ENCODE results near the gene GCSAM.

The GCSAM gene

DNA sequence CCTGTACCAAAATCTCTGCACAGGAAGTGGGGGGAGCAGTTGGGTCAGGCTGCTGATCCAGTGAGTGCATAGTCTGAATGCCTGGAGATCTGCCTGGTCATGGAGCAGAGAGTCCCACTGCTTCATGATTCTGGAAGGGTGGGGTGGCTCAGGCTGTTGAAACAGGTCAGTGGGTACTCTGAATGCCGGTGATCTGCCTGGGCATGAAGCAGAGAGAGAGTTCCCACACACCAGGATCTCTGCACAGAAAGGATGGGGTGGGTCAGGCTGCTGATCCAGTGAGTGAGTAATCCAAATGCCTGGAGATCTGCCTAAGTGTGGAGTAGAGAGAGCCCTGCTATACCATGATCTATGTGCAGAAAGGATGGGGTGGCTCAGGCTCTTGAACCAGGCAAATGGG, 16.1 kb upstream of the GCSAM start:
- TF ChIP-seq, protein P1, sequence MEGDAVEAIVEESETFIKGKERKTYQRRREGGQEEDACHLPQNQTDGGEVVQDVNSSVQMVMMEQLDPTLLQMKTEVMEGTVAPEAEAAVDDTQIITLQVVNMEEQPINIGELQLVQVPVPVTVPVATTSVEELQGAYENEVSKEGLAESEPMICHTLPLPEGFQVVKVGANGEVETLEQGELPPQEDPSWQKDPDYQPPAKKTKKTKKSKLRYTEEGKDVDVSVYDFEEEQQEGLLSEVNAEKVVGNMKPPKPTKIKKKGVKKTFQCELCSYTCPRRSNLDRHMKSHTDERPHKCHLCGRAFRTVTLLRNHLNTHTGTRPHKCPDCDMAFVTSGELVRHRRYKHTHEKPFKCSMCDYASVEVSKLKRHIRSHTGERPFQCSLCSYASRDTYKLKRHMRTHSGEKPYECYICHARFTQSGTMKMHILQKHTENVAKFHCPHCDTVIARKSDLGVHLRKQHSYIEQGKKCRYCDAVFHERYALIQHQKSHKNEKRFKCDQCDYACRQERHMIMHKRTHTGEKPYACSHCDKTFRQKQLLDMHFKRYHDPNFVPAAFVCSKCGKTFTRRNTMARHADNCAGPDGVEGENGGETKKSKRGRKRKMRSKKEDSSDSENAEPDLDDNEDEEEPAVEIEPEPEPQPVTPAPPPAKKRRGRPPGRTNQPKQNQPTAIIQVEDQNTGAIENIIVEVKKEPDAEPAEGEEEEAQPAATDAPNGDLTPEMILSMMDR (IDR thresholded peaks at IDR 0.05; ENCODE audit: insufficient read depth, low read length, missing control alignments) = no peak
- CTCF ChIA-PET = interaction anchor here (1.4 kb wide), 1 partner anchor 10 kb away, joined by 7 read pairs; no protein-coding TSS in a partner anchor
- DNase-seq (ENCODE audit: low read depth, low spot score) = no peak
- POLR2A ChIA-PET = no interaction called here
- no peak overlapping the region for H3K4me3 ChIP-seq (ENCODE audit: low read depth, low read length)

DNA sequence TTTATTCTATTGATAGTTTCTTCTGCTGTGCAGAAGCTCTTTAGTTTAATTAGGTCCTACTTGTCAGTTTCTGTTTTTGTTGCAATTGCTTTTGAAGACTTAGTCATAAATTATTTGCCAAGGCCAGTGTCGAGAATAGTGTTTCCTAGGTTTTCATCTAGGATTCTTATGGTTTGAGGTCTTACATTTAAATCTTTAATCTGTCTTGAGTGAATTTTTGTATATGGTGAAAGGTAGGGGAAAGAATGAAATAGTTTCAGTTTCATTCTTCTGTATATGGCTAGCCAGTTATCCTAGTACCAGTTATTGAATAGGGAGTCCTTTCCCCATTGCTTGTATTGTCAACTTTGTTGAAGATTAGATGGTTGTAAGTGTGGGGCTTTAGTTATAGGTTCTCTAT, 10.6 kb upstream of the GCSAM start:
- CTCF ChIA-PET = no interaction called here
- TF ChIP-seq, protein P1 (IDR thresholded peaks at IDR 0.05; ENCODE audit: insufficient read depth, low read length, missing control alignments) = no peak
- H3K4me3 ChIP-seq (ENCODE audit: low read depth, low read length) = no peak overlapping the region
- POLR2A ChIA-PET = no interaction called here
- DNase-seq (ENCODE audit: low read depth, low spot score) = no peak

DNA sequence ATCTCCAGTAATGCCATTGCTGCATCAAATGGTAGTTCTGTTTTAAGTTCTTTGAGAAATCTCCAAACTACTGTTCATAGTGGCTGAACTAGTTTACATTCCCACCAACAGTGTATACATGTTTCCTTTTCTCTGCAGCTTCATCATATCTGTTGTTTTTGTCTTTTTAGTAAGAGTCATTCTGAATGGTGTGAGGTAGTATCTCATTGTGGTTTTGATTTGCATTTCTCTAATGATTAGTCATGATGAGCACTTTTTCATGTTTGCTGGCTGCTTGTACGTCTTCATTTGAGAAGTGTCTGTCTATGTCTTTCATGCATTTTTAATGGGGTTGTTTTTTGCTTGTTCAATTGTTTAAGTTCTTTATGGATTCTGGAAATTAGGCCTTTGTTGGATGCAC, 10.2 kb upstream of the GCSAM start:
- no peak for DNase-seq (ENCODE audit: low read depth, low spot score)
- TF ChIP-seq, protein P1 (IDR thresholded peaks at IDR 0.05; ENCODE audit: insufficient read depth, low read length, missing control alignments) = no peak
- CTCF ChIA-PET = no interaction called here
- POLR2A ChIA-PET = no interaction called here
- no peak overlapping the region for H3K4me3 ChIP-seq (ENCODE audit: low read depth, low read length)

DNA sequence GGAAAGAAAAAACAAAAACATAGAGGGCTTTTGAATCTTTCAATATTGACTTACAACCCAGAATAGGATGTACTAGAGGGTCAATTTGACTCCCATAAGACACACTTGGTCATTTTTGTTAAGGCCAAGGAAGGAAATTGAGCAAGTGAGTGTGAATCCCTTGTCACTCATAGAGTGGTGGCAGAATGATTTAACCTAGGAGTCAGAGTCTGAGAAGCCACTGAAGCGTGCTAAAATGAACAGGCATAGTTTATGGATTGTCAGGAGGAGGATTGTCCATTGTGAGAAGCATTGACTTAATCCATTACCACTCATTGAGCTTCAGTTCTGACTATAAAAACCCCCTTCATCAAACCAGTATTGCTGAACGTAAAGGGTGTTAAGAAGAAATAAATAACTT, 8.2 kb upstream of the GCSAM start:
- no peak overlapping the region for H3K4me3 ChIP-seq (ENCODE audit: low read depth, low read length)
- POLR2A ChIA-PET = no interaction called here

DNA sequence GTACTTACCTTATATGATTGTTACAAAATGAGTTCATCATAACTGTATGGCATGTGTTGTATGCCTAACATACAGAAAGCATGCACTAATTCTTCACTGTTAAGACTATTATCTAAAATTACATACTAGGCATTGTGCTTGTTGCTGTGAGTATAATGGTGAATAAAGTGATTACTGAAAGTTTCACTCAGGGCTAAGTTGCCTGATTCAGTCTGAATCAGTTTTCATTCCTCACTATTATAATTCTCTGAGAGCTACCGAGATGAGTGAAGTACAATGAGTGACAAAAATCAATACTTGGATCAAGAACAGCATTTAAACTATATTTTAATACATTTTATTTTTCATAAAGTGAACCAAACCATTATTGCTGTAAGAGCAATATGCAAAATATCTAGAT, 7.5 kb upstream of the GCSAM start:
- H3K4me3 ChIP-seq (ENCODE audit: low read depth, low read length) = no peak overlapping the region
- DNase-seq (ENCODE audit: low read depth, low spot score) = no peak
- CTCF ChIA-PET = no interaction called here
- POLR2A ChIA-PET = no interaction called here
- TF ChIP-seq, protein P1 (IDR thresholded peaks at IDR 0.05; ENCODE audit: insufficient read depth, low read length, missing control alignments) = no peak

More for the DNA sequence above, 8.2 kb upstream of the GCSAM start:
- no peak for DNase-seq (ENCODE audit: low read depth, low spot score)
- CTCF ChIA-PET = no interaction called here
- TF ChIP-seq, protein P1 (IDR thresholded peaks at IDR 0.05; ENCODE audit: insufficient read depth, low read length, missing control alignments) = no peak

DNA sequence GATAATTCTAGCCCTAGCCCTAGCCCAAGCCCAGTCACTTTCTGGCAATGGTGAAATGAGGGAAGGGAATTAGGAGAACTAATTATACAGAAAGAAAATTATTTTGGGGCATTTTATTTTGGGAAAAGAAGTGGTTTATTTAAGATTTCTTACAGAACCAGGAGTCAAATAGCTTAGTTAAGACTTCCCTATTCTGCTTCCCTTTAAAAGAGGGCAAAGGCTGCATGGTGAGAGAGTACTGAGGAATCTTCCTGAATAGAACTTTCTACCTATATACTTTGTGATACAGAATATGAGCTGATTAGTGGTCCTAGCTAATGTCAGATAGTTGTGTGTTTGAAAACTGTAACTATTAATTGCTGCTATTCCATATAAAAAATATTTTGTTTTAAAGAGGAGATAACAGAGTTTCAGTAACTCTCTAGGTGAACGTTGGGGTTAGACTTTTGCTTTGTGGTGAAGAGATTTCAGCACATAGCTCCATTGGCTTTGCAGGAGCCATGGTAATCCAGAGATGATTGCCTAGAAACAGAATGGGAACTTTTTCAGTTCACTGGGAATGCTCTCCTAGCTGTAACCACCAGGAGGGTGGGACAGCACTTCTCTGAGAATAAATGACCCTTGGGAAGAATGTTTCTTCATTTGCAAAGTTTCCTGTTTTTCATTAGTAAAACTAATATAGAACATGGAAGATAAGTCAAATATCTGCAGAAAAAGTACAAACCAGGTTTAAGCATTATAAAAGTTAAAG, 5.3 kb upstream of the GCSAM start:
- DNase-seq (ENCODE audit: low read depth, low spot score) = no peak
- TF ChIP-seq, protein P1 (IDR thresholded peaks at IDR 0.05; ENCODE audit: insufficient read depth, low read length, missing control alignments) = no peak
- H3K4me3 ChIP-seq (ENCODE audit: low read depth, low read length) = no peak overlapping the region
- POLR2A ChIA-PET = no interaction called here
- CTCF ChIA-PET = interaction anchor here (0.7 to 5.2 kb wide), 15 partner anchors 10 to 395 kb away, joined by 3 to 42 read pairs (median 5); partner anchors contain the start of gene SLC9C1

All from AG04449 (cell line).